Trophoblast cell (in vitro differentiated cells and primary cell): ENCODE results near the gene EIF2B5. TPM values are rescaled to one million over a fixed set of nuclear protein-coding genes. Genes with fewer than 3 reads are reported as not detected.
A peak's percentile ranks its signal among the peaks of the same experiment; 100 is the strongest.

ENCODE experiments used
- DNase-seq, 2 donors: peaks; one replicate each; pipeline ENCODE4 v3.0.0-alpha.2; 2016
- H2AFZ ChIP-seq: 2 replicates; pipeline ENCODE4 v1.6.1; 2013; ENCODE audit warnings: low read length, moderate library complexity, mild to moderate bottlenecking; ENCODE audit not compliant: insufficient read depth, poor library complexity
- H2AK5ac ChIP-seq: 2 replicates; pipeline ENCODE4 v1.6.1; 2013; ENCODE audit warnings: mild to moderate bottlenecking, low read length
- H2BK120ac ChIP-seq: 2 replicates; pipeline ENCODE4 v1.6.1; 2013; ENCODE audit warnings: low read length, mild to moderate bottlenecking, moderate library complexity; ENCODE audit not compliant: insufficient read depth, poor library complexity
- H2BK12ac ChIP-seq: 2 replicates; pipeline ENCODE4 v1.6.1; 2013; ENCODE audit warnings: mild to moderate bottlenecking, low read length, moderate library complexity
- H2BK5ac ChIP-seq: 2 replicates; pipeline ENCODE4 v1.6.1; 2013; ENCODE audit warnings: low read length, low read depth, moderate library complexity, mild to moderate bottlenecking; ENCODE audit not compliant: poor library complexity
- H3K14ac ChIP-seq: 2 replicates; pipeline ENCODE4 v1.6.1; 2013; ENCODE audit warnings: mild to moderate bottlenecking, low read length
- H3K18ac ChIP-seq: 2 replicates; pipeline ENCODE4 v1.6.1; 2013; ENCODE audit warnings: mild to moderate bottlenecking, low read length
- H3K23ac ChIP-seq: 2 replicates; pipeline ENCODE4 v1.6.1; 2013; ENCODE audit warnings: low read length
- H3K27ac ChIP-seq: 2 replicates; pipeline ENCODE4 v1.5.1; 2013; ENCODE audit warnings: low read depth, mild to moderate bottlenecking, inconsistent platforms, low read length, moderate library complexity
- H3K27me3 ChIP-seq: 2 replicates; pipeline ENCODE4 v1.6.1; 2013; ENCODE audit warnings: inconsistent platforms, mild to moderate bottlenecking, low read length, moderate library complexity; ENCODE audit not compliant: insufficient read depth
- H3K36me3 ChIP-seq, 2 experiments: 1 replicate in 1 of 2; 2 replicates in 1 of 2; pipeline ENCODE4 v1.6.1; 2013; ENCODE audit warnings: low read length in 2 of 2, mild to moderate bottlenecking in 2 of 2, moderate library complexity in 1 of 2; ENCODE audit not compliant: insufficient read depth in 2 of 2, control insufficient read depth in 1 of 2
- H3K4ac ChIP-seq: 2 replicates; pipeline ENCODE4 v1.6.1; 2013; ENCODE audit warnings: low read depth, mild to moderate bottlenecking, low read length, moderate library complexity
- H3K4me1 ChIP-seq, 2 experiments: 1 replicate in 1 of 2; 2 replicates in 1 of 2; pipeline ENCODE4 v1.6.1; 2013; ENCODE audit warnings: low read length in 2 of 2, mild to moderate bottlenecking in 2 of 2, moderate library complexity in 1 of 2; ENCODE audit not compliant: insufficient read depth in 2 of 2, control insufficient read depth in 1 of 2
- H3K4me2 ChIP-seq: 2 replicates; pipeline ENCODE4 v1.6.1; 2013; ENCODE audit warnings: inconsistent platforms, mild to moderate bottlenecking, low read length, moderate library complexity
- H3K4me3 ChIP-seq: 2 replicates; pipeline ENCODE4 v1.5.1; 2013; ENCODE audit warnings: mild to moderate bottlenecking, low read depth, low read length, inconsistent platforms
- H3K79me1 ChIP-seq: one replicate; pipeline ENCODE4 v1.6.1; 2013; ENCODE audit warnings: low read length
- H3K79me2 ChIP-seq: 2 replicates; pipeline ENCODE4 v1.6.1; 2013; ENCODE audit warnings: low read length, mild to moderate bottlenecking; ENCODE audit not compliant: control insufficient read depth, insufficient read depth, poor library complexity
- H3K9ac ChIP-seq: 2 replicates; pipeline ENCODE4 v1.6.1; 2013; ENCODE audit warnings: mild to moderate bottlenecking, low read length
- H3K9me3 ChIP-seq: 2 replicates; pipeline ENCODE4 v1.6.1; 2013; ENCODE audit warnings: low read depth, mild to moderate bottlenecking, control low read depth, inconsistent platforms, low read length; ENCODE audit not compliant: insufficient read depth
- H4K12ac ChIP-seq: 2 replicates; pipeline ENCODE4 v1.6.1; 2013; ENCODE audit warnings: low read depth, mild to moderate bottlenecking, low read length, moderate library complexity
- H4K8ac ChIP-seq: 2 replicates; pipeline ENCODE4 v1.6.1; 2013; ENCODE audit warnings: low read depth, mild to moderate bottlenecking, low read length, moderate library complexity
- H4K91ac ChIP-seq: one replicate; pipeline ENCODE4 v1.6.1; 2013; ENCODE audit warnings: low read depth, mild to moderate bottlenecking, low read length, moderate library complexity
- WGBS: extraction: QIAGEN DNeasy Blood & Tissue Kit; methylation state at CpG from one replicate; pipeline ENCODE4 v1.1.7; 2013; ENCODE audit warnings: missing lambda C conversion rate; ENCODE audit not compliant: insufficient read length, insufficient coverage; ENCODE audit errors: extremely low coverage; 5-methylcytosine and 5-hydroxymethylcytosine counted together
- polyA plus RNA-seq: library from polyadenylated mRNA; stranded (reverse); fragments of 200-250 nt; gene quantifications from 2 replicates; pipeline ENCODE4 v1.2.3, GENCODE V29; 2013

The EIF2B5 gene
- 29.4 and 31.2 TPM in 2 replicates for polyA plus RNA-seq

GRCh38 chr3:184135149-184135910 is at the start of gene EIF2B5:
Gene EIF2B5 (plus strand): TSS chr3:184135358. CDS start chr3:184135386, 28 bp downstream.
- peak within 1 kb of the TSS; percentile 47 for H2BK5ac ChIP-seq
- peak within 1 kb of the TSS; percentile 52 for H3K27ac ChIP-seq
- peak within 1 kb of the TSS; percentile 64 for H3K18ac ChIP-seq
- peak within 1 kb of the TSS; percentile 95 for H3K4me3 ChIP-seq
- no peak within 1 kb of the TSS for H2BK12ac ChIP-seq
- H4K91ac ChIP-seq = peak within 1 kb of the TSS; percentile 82
- peak within 1 kb of the TSS; percentile 88 for H3K9ac ChIP-seq
- H2BK120ac ChIP-seq = peak within 1 kb of the TSS; percentile 39
- peak within 1 kb of the TSS; percentile 73 for H2AFZ ChIP-seq
- H3K79me2 ChIP-seq = peaks cover 10% of the 10 kb centered on the region
- peak within 1 kb of the TSS; percentile 83 for H3K14ac ChIP-seq
- peaks cover 7 to 12% of the 10 kb centered on the region in 2 experiments for H3K36me3 ChIP-seq
- no CpG with 5 or more reads among the region's 56 CpGs for WGBS
- H3K9me3 ChIP-seq = no peaks in the 10 kb centered on the region
- H3K4me2 ChIP-seq = peak within 1 kb of the TSS; percentile 96
- no peak within 1 kb of the TSS for H2AK5ac ChIP-seq
- peaks cover 0 to 6% of the 10 kb centered on the region in 2 experiments for H3K4me1 ChIP-seq
- H3K23ac ChIP-seq = no peak within 1 kb of the TSS
- DNase-seq = peak; percentile 90 to 96
- peak within 1 kb of the TSS; percentile 91 for H4K8ac ChIP-seq
- H3K79me1 ChIP-seq = peaks cover 13% of the 10 kb centered on the region
- H3K27me3 ChIP-seq = no peaks in the 10 kb centered on the region
- H3K4ac ChIP-seq = peak within 1 kb of the TSS; percentile 57
- peak within 1 kb of the TSS; percentile 87 for H4K12ac ChIP-seq

GRCh38 chr3:184085389-184085852 is 49.7 kb upstream of the EIF2B5 start:
- no peak overlapping the region for H4K91ac ChIP-seq
- DNase-seq = no peak
- H4K12ac ChIP-seq = no peak overlapping the region
- no peaks in the 10 kb centered on the region for H3K79me1 ChIP-seq
- no peaks in the 10 kb centered on the region for H3K79me2 ChIP-seq
- H3K18ac ChIP-seq = no peak overlapping the region
- no peak overlapping the region for H2BK12ac ChIP-seq
- no peak overlapping the region for H4K8ac ChIP-seq
- H2BK120ac ChIP-seq = no peak overlapping the region
- no peaks in the 10 kb centered on the region for H3K36me3 ChIP-seq
- no peak overlapping the region for H2AK5ac ChIP-seq
- H3K27ac ChIP-seq = no peak overlapping the region
- H3K9ac ChIP-seq = no peak overlapping the region
- no peak overlapping the region for H2BK5ac ChIP-seq
- H3K4ac ChIP-seq = no peak overlapping the region
- no peak overlapping the region for H3K4me2 ChIP-seq
- no peak overlapping the region for H2AFZ ChIP-seq
- H3K4me3 ChIP-seq = no peak overlapping the region
- H3K27me3 ChIP-seq = no peaks in the 10 kb centered on the region
- no peaks in the 10 kb centered on the region for H3K4me1 ChIP-seq
- H3K9me3 ChIP-seq = peaks cover 2% of the 10 kb centered on the region
- WGBS = no CpG with 5 or more reads among the region's 3 CpGs
- no peak overlapping the region for H3K14ac ChIP-seq
- H3K23ac ChIP-seq = no peak overlapping the region

GRCh38 chr3:184092199-184092598 is 43.0 kb upstream of the EIF2B5 start:
- Histone ChIP-seq H3K36me3 (peaks cover 0 to 3% of the 10 kb centered on the region in 2 experiments), H3K4me2 (no peak overlapping the region), H3K4me3 (no peak overlapping the region), H3K23ac (no peak overlapping the region), H3K27me3 (no peaks in the 10 kb centered on the region), H2AFZ (no peak overlapping the region), H3K79me1 (no peaks in the 10 kb centered on the region), H2BK5ac (no peak overlapping the region), H4K8ac (no peak overlapping the region), H2AK5ac (no peak overlapping the region), H2BK120ac (no peak overlapping the region), H4K12ac (no peak overlapping the region), H3K4me1 (no peaks in the 10 kb centered on the region), H3K14ac (no peak overlapping the region), H4K91ac (no peak overlapping the region), H2BK12ac (no peak overlapping the region), H3K9ac (no peak overlapping the region), H3K18ac (no peak overlapping the region), H3K79me2 (no peaks in the 10 kb centered on the region), H3K9me3 (peaks cover 3% of the 10 kb centered on the region), H3K27ac (no peak overlapping the region), H3K4ac (no peak overlapping the region)
- no CpG with 5 or more reads among the region's 3 CpGs for WGBS
- DNase-seq = no peak

GRCh38 chr3:184096811-184097383 is 38.3 kb upstream of the EIF2B5 start, which contains the start of gene HTR3E:
Gene HTR3E (plus strand): TSS chr3:184097064. CDS start chr3:184097530, 466 bp downstream.
- Histone ChIP-seq H3K79me2 (no peaks in the 10 kb centered on the region), H3K27me3 (no peaks in the 10 kb centered on the region), H3K27ac (no peak within 1 kb of the TSS), H4K8ac (no peak within 1 kb of the TSS), H3K79me1 (no peaks in the 10 kb centered on the region), H3K4ac (no peak within 1 kb of the TSS), H4K12ac (no peak within 1 kb of the TSS), H2BK120ac (no peak within 1 kb of the TSS), H3K36me3 (peaks cover 0 to 3% of the 10 kb centered on the region in 2 experiments), H3K4me3 (no peak within 1 kb of the TSS), H3K4me2 (no peak within 1 kb of the TSS), H3K9me3 (peaks cover 3% of the 10 kb centered on the region), H2BK5ac (no peak within 1 kb of the TSS), H3K23ac (no peak within 1 kb of the TSS), H2AFZ (no peak within 1 kb of the TSS), H2BK12ac (no peak within 1 kb of the TSS), H3K18ac (no peak within 1 kb of the TSS), H3K14ac (no peak within 1 kb of the TSS), H2AK5ac (no peak within 1 kb of the TSS), H3K9ac (no peak within 1 kb of the TSS), H3K4me1 (no peaks in the 10 kb centered on the region), H4K91ac (no peak within 1 kb of the TSS)
- no peak for DNase-seq
- WGBS = no CpG with 5 or more reads among the region's 7 CpGs
